Measurements from ENCODE around the gene MZT2A.
"Not testable (repeated sequence)": the region's sequence is repeated elsewhere in the genome, so short reads cannot be mapped to it uniquely, and the experiment has no call there.

Gene MZT2A

GRCh38 chr2:131490616-131491468, 1.4 kb downstream of the MZT2A start:
- not testable (repeated sequence) for DNase-seq

DNA sequence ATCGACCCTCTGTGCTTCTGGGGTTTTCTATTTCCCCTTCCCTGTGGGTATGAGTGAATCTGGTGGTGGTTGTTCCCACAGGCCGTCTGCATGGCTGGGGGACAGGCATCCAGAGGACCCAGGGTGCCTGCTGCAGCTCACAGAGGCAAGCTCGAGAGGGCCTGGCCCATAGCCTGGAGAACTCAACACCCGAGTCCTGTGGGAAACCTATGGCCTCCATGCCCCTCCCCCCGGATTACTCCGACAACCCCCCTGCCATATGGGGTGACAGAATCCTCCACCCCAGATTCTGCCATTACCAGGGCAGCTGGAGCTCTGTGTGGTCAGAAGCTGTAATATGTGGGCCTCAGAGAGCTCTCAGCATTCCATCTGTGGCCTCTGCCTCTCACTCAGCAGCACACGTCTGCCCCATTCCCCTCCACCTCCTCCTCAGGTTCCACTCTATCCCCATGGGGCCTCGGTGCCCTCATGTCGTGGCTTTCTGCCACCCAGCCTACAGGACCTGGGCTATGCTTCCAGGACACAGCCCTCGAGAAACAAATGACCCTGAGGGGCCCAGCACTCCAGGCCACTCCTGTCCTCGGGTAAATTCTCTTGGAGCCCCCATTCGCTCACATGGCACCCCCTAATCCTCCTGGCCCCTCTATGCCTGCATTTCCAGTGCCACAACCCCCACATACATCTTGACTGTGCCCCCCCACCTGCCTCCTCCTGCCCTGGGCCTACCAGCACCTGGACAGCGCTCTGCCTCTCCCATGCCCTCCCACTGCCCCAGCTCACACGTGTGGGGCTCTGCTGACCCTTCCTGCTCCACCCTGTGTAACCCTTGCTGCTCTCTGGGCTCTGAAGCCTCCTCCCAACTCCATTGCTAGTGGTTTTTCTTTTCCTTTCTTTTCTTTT, 3.6 kb downstream of the MZT2A start:
- DNase-seq, result no peak

- not testable (repeated sequence) for DNase-seq
These were observed 5.8 kb downstream of the MZT2A start for GRCh38 chr2:131486201-131486902.

- not testable (repeated sequence) for DNase-seq
These were observed 7.2 kb downstream of the MZT2A start for GRCh38 chr2:131484906-131485460.

DNA sequence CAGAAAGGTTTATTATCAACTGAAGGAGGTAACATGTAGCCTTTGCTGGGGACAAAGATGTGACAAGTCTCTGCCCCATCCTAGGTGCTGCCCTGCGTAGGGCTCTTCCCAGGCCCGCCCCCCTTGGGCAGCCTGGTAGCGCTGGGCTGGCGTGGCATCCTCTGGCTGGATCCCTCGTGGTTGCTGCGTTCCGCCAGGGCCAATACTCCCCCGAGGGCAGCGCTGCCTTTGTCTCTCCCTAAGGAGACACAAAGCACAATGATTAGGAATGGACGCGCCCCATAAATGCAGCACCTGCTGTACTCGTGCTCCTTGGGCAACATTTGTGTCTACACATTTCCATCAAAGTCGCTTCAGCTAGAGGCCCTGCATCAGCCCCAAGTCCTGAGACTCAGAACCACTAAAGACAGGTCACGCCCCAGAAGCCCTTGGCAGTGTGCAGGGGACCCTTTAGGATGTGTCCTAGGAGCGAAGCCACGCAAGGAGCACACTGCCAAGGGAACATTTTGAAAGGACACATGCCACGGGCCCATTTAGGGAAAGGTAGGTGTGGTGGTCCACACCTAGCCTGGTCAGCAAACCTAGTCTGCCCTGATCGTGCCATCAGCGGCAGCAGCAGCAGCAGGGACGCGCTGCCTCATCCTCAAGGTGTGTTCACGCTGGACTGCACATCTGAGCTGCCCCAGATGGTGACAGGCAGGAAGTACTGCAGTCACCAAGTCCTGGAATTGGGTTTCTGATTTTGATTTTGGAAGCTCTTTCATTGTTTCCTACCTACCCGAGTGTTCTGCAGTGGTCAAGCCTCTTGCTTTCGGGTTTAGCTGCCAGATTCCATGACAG, 8.0 kb downstream of the MZT2A start:
- DNase-seq, result not testable (repeated sequence)

- DNase-seq, result not testable (repeated sequence)
These were observed 9.6 kb downstream of the MZT2A start for GRCh38 chr2:131482506-131483155.

GRCh38 chr2:131480351-131480750, 11.8 kb downstream of the MZT2A start:
- DNase-seq, result not testable (repeated sequence)

DNA sequence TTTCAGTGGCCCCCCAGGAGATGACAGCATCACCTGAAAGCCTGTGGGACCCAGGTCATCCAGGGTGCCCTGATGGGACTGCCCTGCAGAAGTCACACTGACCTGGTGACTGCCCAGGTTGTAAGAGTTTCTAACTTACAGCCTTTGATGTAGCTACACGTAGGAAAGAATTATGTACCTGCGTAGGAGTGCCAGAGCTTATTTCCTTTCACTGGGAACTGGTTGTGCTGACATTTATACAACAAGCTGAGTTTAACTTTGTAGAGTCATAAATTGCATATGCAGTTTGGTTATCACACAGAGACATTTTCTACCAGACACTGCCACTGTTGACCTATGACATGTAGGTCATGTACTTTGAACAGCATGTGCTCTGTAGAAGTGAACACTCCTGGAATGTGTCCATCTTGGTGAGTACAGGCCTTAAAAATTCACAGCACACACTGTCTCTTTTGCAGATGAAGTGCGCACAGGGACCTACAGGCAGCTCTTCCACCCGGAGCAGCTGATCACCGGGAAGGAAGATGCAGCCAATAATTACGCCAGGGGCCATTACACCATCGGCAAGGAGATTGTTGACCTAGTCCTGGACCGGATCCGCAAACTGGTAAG, 13.2 kb downstream of the MZT2A start:
- DNase-seq, result not testable (repeated sequence)

- not testable (repeated sequence) for DNase-seq
These were observed 13.9 kb downstream of the MZT2A start for GRCh38 chr2:131478074-131478849.

DNA sequence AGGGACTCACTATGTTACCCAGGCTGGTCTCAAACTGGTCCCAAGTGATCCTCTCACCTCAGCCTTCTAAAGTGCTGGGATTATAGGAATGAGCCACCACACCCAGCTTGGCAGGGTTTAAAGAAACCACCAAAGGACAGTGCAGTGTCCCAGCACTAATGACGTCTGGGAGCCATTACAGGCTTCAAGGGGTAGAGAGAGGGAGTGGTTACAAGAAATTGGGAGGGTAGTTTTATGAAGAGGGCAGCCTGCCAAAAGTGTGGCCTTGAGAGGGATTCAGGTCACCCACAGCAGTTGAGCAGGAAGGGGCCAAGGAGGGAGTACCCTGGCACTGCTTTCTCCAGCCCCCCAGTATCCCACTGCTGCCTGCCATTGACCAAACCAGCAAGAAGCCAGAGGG, 15.0 kb downstream of the MZT2A start:
- not testable (repeated sequence) for DNase-seq

- not testable (repeated sequence) for DNase-seq
These were observed 15.8 kb downstream of the MZT2A start for GRCh38 chr2:131476363-131476762.

GRCh38 chr2:131475831-131476230, 16.4 kb downstream of the MZT2A start, which contains the start of gene TUBA3D:
TUBA3D (plus strand) TSS chr2:131476119; CDS start chr2:131476200, 81 bp downstream.
- no peak for DNase-seq

GRCh38 chr2:131473266-131473665, 18.9 kb downstream of the MZT2A start:
- DNase-seq, result not testable (repeated sequence)

GRCh38 chr2:131471624-131472023, 20.6 kb downstream of the MZT2A start:
- not testable (repeated sequence) for DNase-seq

- DNase-seq, result not testable (repeated sequence)
These were observed 21.3 kb downstream of the MZT2A start for GRCh38 chr2:131470944-131471343.

GRCh38 chr2:131467722-131468121, 24.5 kb downstream of the MZT2A start:
- DNase-seq, result not testable (repeated sequence)

- not testable (repeated sequence) for DNase-seq
These were observed 37.3 kb downstream of the MZT2A start for GRCh38 chr2:131454914-131455313.

DNA sequence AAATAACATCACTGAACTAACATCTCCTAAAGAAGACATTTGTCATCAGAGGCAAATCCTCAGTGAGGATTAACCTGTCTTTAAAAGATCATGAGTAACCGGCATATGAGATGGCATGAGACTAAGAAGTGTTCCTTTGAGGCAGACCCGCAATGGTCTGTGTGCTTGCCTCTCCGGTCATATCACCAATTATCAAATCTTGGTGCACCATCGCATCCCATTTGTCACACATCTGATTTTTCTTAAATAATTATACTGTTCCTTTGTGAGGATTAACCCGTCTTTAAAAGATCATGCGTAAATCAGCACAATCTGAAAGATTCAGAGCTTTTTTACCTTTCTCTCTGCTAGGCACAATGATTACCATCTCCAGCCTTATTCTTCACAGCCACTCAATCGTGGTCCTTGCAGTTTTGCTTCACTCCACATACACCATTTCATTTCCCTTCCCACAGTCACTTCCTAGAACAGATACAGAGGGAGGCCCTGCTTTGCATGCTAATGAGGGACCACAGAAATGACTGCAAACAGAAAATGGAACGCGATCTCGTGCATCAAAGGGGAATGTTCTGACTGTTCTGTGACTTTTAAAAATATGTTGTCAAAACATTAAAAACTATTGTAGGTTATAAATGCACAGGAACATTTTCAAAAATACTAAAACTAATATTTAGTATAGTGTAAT, 40.8 kb downstream of the MZT2A start:
- not testable (repeated sequence) for DNase-seq

- DNase-seq, result not testable (repeated sequence)
These were observed 44.2 kb downstream of the MZT2A start for GRCh38 chr2:131447981-131448380.

Data from GOT3 (cell line).